ENCODE measurements around the gene SRBD1. TPM values are rescaled to one million over a fixed set of nuclear protein-coding genes. Genes with fewer than 3 reads are reported as not detected.

SRBD1 gene, protein sequence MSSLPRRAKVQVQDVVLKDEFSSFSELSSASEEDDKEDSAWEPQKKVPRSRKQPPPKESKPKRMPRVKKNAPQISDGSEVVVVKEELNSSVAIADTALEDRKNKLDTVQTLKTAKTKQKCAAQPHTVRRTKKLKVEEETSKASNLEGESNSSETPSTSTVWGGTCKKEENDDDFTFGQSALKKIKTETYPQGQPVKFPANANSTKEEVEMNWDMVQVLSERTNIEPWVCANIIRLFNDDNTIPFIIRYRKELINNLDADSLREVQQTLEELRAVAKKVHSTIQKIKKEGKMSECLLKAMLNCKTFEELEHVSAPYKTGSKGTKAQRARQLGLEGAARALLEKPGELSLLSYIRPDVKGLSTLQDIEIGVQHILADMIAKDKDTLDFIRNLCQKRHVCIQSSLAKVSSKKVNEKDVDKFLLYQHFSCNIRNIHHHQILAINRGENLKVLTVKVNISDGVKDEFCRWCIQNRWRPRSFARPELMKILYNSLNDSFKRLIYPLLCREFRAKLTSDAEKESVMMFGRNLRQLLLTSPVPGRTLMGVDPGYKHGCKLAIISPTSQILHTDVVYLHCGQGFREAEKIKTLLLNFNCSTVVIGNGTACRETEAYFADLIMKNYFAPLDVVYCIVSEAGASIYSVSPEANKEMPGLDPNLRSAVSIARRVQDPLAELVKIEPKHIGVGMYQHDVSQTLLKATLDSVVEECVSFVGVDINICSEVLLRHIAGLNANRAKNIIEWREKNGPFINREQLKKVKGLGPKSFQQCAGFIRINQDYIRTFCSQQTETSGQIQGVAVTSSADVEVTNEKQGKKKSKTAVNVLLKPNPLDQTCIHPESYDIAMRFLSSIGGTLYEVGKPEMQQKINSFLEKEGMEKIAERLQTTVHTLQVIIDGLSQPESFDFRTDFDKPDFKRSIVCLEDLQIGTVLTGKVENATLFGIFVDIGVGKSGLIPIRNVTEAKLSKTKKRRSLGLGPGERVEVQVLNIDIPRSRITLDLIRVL
- 10.7 TPM for polyA plus RNA-seq
- long read RNA-seq, donor 1, result 0 reads
- long read RNA-seq, donor 2, partial matches to known transcripts, result 0 of 1 reads
- long read RNA-seq, donor 2, other reads (novel, unspliced or antisense), result 0 of 1 reads
- long read RNA-seq, donor 3, result 0 reads
- long read RNA-seq, donor 4, result 0 reads
- long read RNA-seq, donor 5, partial matches to known transcripts, result 0 of 3 reads
- long read RNA-seq, donor 5, other reads (novel, unspliced or antisense), result 0 of 3 reads
- long read RNA-seq, donor 6, result 0 reads
- long read RNA-seq, donor 7, partial matches to known transcripts, result 0 of 1 reads
- long read RNA-seq, donor 7, other reads (novel, unspliced or antisense), result 0 of 1 reads
- long read RNA-seq, donor 8, partial matches to known transcripts, result 0 of 2 reads
- long read RNA-seq, donor 8, other reads (novel, unspliced or antisense), result 0 of 2 reads
- long read RNA-seq, donor 9, partial matches to known transcripts, result 5 of 6 reads
- long read RNA-seq, donor 9, other reads (novel, unspliced or antisense), result 0 of 6 reads
- long read RNA-seq, donor 10, partial matches to known transcripts, result 0 of 1 reads
- long read RNA-seq, donor 10, other reads (novel, unspliced or antisense), result 0 of 1 reads
- long read RNA-seq, donor 11, result 0 reads

DNA sequence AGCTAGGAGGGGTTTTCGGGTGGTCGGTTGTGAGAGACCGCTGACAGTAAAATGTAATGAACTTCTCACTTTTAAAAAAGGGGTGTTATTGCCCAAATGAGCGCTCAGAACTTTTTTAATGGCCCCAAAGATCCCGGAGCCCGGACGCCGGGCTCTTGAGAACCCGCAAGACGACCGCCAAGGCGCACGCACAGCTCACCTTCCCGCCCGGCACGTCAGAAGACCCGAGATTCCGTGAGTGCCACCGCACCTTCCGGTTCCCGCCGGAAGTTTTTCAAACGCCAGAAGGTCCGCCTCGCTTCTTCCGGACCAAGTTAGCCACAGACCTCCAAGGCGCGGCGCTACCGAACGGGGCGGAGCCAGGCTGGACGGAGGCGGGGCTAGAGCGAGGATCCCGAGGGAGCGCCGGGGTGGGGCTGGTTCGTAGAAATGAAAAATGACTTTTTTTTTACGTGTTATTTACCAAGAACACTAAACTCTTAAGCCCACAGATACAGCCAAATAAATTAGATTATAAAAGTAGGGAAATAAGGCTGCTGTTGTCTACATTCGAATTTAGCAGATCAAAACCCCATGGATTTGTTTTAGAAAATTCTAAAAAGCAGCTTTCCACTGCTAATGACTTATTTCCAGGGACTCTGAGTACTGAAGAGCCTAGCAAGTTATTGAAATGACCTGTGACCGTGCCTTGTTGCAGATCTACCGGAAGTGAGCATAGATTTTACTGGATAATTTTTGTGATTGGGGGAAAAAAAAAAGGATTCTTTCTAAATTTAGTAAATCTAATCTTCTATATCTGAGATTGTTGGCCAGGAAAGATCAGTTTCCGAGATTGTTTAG is at the start of gene SRBD1:
TSS of gene SRBD1 (minus strand) at position 248 of the 840 bp plus-strand sequence. CDS start 5,826 bp downstream, outside the sequence.
- Histone ChIP-seq H3K4me3 (ENCODE audit: low read length) (peak within 1 kb of the TSS; percentile 77), H3K9me3 (ENCODE audit: control insufficient read depth, low read depth, low read length) (no peaks in the 10 kb centered on the region), H3K27me3 (ENCODE audit: control insufficient read depth, insufficient read depth, low read length) (no peaks in the 10 kb centered on the region), H3K27ac (ENCODE audit: low read length) (peak within 1 kb of the TSS; percentile 68), H3K4me1 (ENCODE audit: control insufficient read depth, insufficient read depth, low read length) (peaks cover 6% of the 10 kb centered on the region), H3K36me3 (ENCODE audit: control insufficient read depth, insufficient read depth, low read length) (no peaks in the 10 kb centered on the region)
- DNase-seq, result peak; percentile 95 to 97
- 0% methylated on average over 4 of the region's 44 CpGs for WGBS (ENCODE audit: insufficient coverage, low lambda C conversion rate)

DNA sequence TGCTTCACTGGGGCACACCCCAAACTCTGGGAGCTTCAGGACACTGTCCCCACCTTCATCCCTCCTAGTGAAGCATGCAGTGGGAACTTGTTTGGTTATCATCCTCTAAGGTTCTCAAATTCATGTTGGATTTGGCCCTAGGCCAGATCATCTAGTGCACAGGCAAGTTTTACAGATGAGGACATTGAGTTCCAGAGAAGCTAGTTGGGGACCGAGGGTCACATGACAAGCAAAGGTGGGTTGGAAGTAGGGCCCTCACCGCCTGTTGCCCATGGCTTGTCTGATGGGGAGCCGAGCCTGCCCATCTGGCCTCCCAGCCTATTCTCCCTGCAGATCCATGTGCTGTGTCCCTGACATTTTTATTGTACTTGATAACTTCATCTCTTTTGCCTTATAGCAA is 43.2 kb upstream of the SRBD1 start:
- H3K27ac ChIP-seq (ENCODE audit: low read length), result no peak overlapping the region
- WGBS (ENCODE audit: insufficient coverage, low lambda C conversion rate), result no CpG with 5 or more reads among the region's 3 CpGs
- no peaks in the 10 kb centered on the region for H3K27me3 ChIP-seq (ENCODE audit: control insufficient read depth, insufficient read depth, low read length)
- no peak for DNase-seq
- H3K4me3 ChIP-seq (ENCODE audit: low read length), result no peak overlapping the region
- H3K9me3 ChIP-seq (ENCODE audit: control insufficient read depth, low read depth, low read length), result no peaks in the 10 kb centered on the region
- peaks cover 3% of the 10 kb centered on the region for H3K36me3 ChIP-seq (ENCODE audit: control insufficient read depth, insufficient read depth, low read length)
- H3K4me1 ChIP-seq (ENCODE audit: control insufficient read depth, insufficient read depth, low read length), result peaks cover 9% of the 10 kb centered on the region

DNA sequence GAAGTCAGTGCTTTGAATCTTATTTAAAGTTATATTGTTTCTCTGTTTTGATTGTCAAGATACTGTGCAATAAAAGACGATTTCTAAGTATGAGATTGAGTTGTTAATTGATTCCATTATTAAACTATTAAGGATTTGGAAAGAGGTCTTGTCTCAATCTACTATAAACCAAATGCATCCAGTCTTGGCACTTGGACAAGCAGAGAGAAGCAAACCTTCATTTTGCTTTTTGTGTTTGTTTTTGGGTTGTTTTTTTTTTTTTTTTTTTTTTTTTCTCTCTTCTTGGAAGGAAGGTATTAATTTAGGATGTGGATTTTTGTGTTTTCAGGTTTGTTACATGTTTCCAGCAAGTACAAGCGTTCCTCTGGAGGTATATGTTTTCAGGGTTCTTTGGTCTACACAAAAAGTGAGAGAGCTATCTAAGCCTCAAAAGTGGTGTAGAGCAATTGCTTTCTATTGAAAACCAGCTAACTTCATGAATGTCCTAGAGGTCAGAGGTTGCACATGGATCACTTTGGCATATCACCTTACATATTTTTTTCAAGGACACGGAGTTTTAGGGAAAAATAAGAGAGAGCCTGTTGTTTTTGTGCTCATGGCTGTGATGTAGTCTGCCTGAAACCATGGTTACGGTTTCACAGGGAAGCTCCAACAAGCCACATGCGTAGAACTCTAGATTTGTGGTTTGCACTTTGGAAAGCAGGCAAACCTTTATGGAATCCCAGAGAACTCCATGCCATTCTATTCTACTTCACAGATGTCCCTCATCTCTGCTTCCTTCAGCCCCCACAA is 42.3 kb upstream of the SRBD1 start:
- DNase-seq, result no peak
- Histone ChIP-seq H3K4me3 (ENCODE audit: low read length) (peak overlapping the region; percentile 85), H3K36me3 (ENCODE audit: control insufficient read depth, insufficient read depth, low read length) (peaks cover 3% of the 10 kb centered on the region), H3K9me3 (ENCODE audit: control insufficient read depth, low read depth, low read length) (no peaks in the 10 kb centered on the region), H3K4me1 (ENCODE audit: control insufficient read depth, insufficient read depth, low read length) (peaks cover 16% of the 10 kb centered on the region), H3K27me3 (ENCODE audit: control insufficient read depth, insufficient read depth, low read length) (no peaks in the 10 kb centered on the region), H3K27ac (ENCODE audit: low read length) (no peak overlapping the region)
- 75% methylated on average over 2 of the region's 5 CpGs for WGBS (ENCODE audit: insufficient coverage, low lambda C conversion rate)

DNA sequence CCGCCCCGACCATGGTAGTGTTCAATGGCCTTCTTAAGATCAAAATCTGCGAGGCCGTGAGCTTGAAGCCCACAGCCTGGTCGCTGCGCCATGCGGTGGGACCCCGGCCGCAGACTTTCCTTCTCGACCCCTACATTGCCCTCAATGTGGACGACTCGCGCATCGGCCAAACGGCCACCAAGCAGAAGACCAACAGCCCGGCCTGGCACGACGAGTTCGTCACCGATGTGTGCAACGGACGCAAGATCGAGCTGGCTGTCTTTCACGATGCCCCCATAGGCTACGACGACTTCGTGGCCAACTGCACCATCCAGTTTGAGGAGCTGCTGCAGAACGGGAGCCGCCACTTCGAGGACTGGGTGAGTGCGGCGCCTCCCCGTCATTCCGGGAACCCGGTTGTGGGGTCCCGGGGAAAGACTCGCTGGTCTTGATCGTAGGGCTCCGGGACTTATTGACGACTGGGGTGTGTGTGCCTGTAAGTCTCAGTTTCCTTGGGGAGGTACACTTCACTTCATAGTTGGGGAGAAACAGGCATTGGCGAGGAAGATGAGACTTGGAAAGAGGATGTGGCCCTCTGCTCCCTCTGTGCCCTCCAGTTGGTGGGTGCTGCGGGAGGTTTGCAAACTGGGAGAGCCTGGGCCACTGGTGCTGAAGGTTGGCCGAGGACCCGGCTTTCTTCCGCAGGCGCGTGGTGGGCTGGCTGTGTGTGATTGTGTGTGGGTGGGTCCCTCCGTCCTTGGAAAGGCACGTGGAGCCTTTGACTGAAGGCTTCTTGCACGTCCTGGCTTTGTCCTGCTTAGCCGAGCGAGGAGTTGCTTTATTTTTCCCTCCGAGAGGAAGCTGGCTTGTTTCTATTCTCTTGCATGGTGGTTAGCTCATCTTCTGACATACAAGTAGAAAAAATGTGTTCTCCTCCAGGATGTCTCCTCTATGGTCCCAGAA is 41.3 kb upstream of the SRBD1 start:
- Histone ChIP-seq H3K9me3 (ENCODE audit: control insufficient read depth, low read depth, low read length) (no peaks in the 10 kb centered on the region), H3K27ac (ENCODE audit: low read length) (no peak overlapping the region), H3K36me3 (ENCODE audit: control insufficient read depth, insufficient read depth, low read length) (peaks cover 3% of the 10 kb centered on the region), H3K4me3 (ENCODE audit: low read length) (peak overlapping the region; percentile 85), H3K4me1 (ENCODE audit: control insufficient read depth, insufficient read depth, low read length) (peaks cover 25% of the 10 kb centered on the region), H3K27me3 (ENCODE audit: control insufficient read depth, insufficient read depth, low read length) (no peaks in the 10 kb centered on the region)
- peak; percentile 25 to 62 for DNase-seq
- WGBS (ENCODE audit: insufficient coverage, low lambda C conversion rate), result no CpG with 5 or more reads among the region's 53 CpGs

DNA sequence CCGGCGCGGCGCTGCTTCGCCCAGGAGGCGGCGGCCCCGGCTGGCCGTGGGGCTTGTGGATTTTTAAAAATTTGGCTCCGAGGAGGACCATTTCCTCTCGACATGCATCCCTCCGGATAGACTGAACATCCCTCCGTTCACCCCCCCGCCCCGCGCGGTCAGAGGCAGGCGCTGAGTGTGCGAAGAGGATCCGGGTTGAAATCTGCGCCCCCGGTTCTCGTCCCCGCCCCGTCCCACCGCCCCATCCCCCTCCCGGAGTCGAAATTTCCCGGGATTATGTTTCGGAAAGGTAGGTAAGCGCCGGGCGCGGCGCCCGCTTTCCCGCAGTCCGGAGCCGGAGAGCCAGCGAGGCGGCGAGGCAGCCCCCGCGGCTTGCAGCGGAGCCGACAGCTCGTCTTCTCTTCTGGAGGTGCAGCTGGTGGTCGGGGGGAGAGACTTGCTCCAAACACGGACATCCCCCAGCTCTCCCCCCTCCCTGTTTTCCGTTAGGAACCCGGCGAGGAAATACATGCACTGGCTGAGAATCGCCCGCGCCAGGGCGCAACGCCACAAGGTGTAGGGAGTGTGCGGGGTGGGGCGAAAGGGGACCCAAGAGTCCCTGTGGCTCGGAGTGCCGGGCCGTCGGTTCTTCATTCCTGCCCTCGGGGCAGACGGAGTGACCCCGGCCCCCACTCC is 40.5 kb upstream of the SRBD1 start, which contains the start of gene PRKCE:
TSS of gene PRKCE (plus strand) at position 261 of the 675 bp plus-strand sequence.
- Histone ChIP-seq H3K27ac (ENCODE audit: low read length) (peak within 1 kb of the TSS; percentile 94), H3K4me3 (ENCODE audit: low read length) (peak within 1 kb of the TSS; percentile 93), H3K27me3 (ENCODE audit: control insufficient read depth, insufficient read depth, low read length) (no peaks in the 10 kb centered on the region), H3K4me1 (ENCODE audit: control insufficient read depth, insufficient read depth, low read length) (peaks cover 29% of the 10 kb centered on the region), H3K9me3 (ENCODE audit: control insufficient read depth, low read depth, low read length) (no peaks in the 10 kb centered on the region), H3K36me3 (ENCODE audit: control insufficient read depth, insufficient read depth, low read length) (peaks cover 3% of the 10 kb centered on the region)
- WGBS (ENCODE audit: insufficient coverage, low lambda C conversion rate), result no CpG with 5 or more reads among the region's 66 CpGs
- peak; percentile 39 to 72 for DNase-seq

DNA sequence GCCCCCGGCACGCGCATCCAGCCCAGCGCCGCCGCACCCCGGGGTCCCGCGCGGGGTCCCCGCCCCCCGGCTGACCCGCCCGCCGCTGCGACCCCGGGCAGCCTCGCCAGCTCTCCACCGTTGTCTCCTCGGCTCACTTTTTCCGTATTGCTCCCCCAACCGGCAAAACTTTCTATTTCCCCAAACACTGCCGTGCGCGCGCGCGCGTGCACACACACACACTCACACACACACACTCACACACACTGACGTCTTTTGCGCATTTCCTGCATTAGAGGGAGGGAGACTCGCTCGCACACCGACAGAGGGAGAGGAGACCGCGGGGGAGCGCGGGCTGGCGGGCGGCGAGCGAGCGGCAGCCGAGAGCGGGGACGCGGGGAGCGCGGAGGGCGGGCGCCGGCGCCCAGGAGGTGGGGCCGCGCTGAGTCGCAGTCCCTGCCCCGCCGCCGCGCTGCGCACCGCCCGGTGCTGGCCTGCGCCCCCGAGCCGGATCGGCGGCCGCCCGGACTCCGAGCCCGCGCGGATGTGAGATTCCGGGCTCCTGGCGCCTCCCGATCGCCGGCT is 39.9 kb upstream of the SRBD1 start:
- Histone ChIP-seq H3K36me3 (ENCODE audit: control insufficient read depth, insufficient read depth, low read length) (peaks cover 3% of the 10 kb centered on the region), H3K4me1 (ENCODE audit: control insufficient read depth, insufficient read depth, low read length) (peaks cover 29% of the 10 kb centered on the region), H3K27ac (ENCODE audit: low read length) (peak overlapping the region; percentile 94), H3K4me3 (ENCODE audit: low read length) (peak overlapping the region; percentile 93), H3K27me3 (ENCODE audit: control insufficient read depth, insufficient read depth, low read length) (no peaks in the 10 kb centered on the region), H3K9me3 (ENCODE audit: control insufficient read depth, low read depth, low read length) (no peaks in the 10 kb centered on the region)
- no CpG with 5 or more reads among the region's 79 CpGs for WGBS (ENCODE audit: insufficient coverage, low lambda C conversion rate)
- DNase-seq, result peak; percentile 95 to 98

DNA sequence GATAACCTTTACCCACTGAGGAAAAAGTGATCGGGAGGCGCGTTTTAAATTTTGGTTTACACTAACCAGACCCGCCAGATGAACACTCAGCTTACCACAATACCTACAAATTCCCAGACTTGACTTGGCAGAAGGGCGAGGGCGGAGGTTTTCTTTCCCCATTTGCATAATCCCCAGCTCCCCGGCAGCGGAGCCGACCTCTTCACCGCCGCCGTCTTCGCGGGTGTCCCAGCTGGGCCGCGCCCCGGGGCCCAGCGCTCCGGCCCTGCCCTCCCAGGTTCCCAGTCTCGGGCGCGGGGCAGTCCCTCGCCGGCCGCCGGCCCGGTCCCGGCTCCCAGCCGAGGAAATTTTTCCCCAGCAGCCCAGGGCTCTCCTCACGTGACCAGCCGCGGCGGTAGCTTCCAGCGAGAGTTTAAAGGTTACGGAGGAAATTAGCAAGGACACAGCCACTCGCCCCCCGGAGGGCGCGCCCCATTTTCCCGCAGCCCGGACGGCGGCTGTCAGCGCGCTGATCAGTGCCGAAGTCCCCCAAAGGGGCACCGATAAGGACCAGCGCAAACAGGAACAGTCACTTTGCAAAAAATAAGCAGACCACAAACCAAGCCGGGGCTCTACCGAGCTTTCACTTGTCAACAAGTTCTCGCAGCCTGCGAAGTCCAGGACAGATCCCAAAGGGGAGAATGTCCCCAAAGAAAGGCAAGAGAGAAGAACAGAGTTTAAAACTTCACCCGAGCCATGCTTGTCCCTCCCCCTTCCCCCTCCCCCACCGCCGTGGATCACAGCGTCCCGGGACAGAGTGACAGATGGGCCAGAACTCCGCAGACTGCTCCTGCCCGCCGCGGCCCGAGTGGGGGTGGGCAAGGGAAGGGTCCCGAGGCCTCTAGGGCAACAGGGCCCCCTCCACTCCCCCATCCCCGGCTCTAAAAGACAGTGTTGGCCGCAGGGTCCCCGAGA is 39.1 kb upstream of the SRBD1 start:
- H3K27ac ChIP-seq (ENCODE audit: low read length), result peak overlapping the region; percentile 94
- peaks cover 3% of the 10 kb centered on the region for H3K36me3 ChIP-seq (ENCODE audit: control insufficient read depth, insufficient read depth, low read length)
- peak; percentile 54 to 88 for DNase-seq
- H3K4me3 ChIP-seq (ENCODE audit: low read length), result peak overlapping the region; percentile 93
- no CpG with 5 or more reads among the region's 66 CpGs for WGBS (ENCODE audit: insufficient coverage, low lambda C conversion rate)
- H3K27me3 ChIP-seq (ENCODE audit: control insufficient read depth, insufficient read depth, low read length), result no peaks in the 10 kb centered on the region
- peaks cover 29% of the 10 kb centered on the region for H3K4me1 ChIP-seq (ENCODE audit: control insufficient read depth, insufficient read depth, low read length)
- no peaks in the 10 kb centered on the region for H3K9me3 ChIP-seq (ENCODE audit: control insufficient read depth, low read depth, low read length)
